HG03097 (cell line): ENCODE results near the gene CPEB2.

Experiments used
- ATAC-seq: cut with Tn5 transposase; IDR thresholded peaks from one replicate; pipeline ENCODE4 v1.9.1; 2021; ENCODE audit not compliant: unreplicated experiment, low FRiP score

CPEB2 gene

GRCh38 chr4:15109600-15109999, 107.3 kb downstream of the CPEB2 start:
- ATAC-seq: no peak

- no peak for ATAC-seq
Observed at GRCh38 chr4:15110120-15110571, 107.9 kb downstream of the CPEB2 start.

- ATAC-seq: no peak
Observed at GRCh38 chr4:15116509-15117079, 114.3 kb downstream of the CPEB2 start.

- ATAC-seq: no peak
Observed at GRCh38 chr4:15117270-15117946, 115.1 kb downstream of the CPEB2 start.

- no peak for ATAC-seq
Observed at GRCh38 chr4:15118292-15118691, 116.0 kb downstream of the CPEB2 start.
